Measurements from ENCODE around the gene MTREX.

MTREX gene

DNA sequence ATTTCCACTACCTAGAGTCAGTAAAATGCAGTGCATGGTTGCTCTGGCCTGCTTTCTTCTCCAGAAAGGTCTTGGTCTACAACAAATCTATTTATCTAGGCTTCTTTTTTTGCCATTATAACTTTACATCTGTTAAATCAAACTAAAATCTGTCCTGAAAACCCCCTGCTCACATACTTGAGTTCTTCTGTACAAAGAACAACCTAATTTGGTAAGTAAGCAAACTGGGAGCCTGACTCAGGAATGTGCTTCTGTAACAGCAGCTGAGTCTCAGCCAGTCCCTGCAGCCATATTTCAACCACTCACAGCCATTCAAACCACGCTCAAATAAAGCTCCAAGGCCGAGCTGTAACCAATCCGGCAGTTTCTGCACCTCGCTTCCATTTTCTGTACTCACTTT lies 131.2 kb downstream of the MTREX start:
- TF ChIP-seq SIN3A (IDR thresholded peaks at IDR 0.05; ENCODE audit: borderline replicate concordance, insufficient read depth, low read length) (no peak), FOXP2 (optimal IDR thresholded peaks at IDR 0.05; ENCODE audit: borderline replicate concordance, extremely low read depth, extremely low read length, insufficient read depth) (no peak), POLR2AphosphoS5 (IDR thresholded peaks at IDR 0.05; ENCODE audit: low read depth, low read length) (no peak), TAF1 (IDR thresholded peaks at IDR 0.05; ENCODE audit: borderline replicate concordance, insufficient read depth, low read length) (no peak)
- TF ChIP-seq, protein P1, sequence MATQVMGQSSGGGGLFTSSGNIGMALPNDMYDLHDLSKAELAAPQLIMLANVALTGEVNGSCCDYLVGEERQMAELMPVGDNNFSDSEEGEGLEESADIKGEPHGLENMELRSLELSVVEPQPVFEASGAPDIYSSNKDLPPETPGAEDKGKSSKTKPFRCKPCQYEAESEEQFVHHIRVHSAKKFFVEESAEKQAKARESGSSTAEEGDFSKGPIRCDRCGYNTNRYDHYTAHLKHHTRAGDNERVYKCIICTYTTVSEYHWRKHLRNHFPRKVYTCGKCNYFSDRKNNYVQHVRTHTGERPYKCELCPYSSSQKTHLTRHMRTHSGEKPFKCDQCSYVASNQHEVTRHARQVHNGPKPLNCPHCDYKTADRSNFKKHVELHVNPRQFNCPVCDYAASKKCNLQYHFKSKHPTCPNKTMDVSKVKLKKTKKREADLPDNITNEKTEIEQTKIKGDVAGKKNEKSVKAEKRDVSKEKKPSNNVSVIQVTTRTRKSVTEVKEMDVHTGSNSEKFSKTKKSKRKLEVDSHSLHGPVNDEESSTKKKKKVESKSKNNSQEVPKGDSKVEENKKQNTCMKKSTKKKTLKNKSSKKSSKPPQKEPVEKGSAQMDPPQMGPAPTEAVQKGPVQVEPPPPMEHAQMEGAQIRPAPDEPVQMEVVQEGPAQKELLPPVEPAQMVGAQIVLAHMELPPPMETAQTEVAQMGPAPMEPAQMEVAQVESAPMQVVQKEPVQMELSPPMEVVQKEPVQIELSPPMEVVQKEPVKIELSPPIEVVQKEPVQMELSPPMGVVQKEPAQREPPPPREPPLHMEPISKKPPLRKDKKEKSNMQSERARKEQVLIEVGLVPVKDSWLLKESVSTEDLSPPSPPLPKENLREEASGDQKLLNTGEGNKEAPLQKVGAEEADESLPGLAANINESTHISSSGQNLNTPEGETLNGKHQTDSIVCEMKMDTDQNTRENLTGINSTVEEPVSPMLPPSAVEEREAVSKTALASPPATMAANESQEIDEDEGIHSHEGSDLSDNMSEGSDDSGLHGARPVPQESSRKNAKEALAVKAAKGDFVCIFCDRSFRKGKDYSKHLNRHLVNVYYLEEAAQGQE (IDR thresholded peaks at IDR 0.05; ENCODE audit: insufficient read depth in 1 of 2, low read depth in 2 of 2, low read length in 2 of 2), result no peak

DNA sequence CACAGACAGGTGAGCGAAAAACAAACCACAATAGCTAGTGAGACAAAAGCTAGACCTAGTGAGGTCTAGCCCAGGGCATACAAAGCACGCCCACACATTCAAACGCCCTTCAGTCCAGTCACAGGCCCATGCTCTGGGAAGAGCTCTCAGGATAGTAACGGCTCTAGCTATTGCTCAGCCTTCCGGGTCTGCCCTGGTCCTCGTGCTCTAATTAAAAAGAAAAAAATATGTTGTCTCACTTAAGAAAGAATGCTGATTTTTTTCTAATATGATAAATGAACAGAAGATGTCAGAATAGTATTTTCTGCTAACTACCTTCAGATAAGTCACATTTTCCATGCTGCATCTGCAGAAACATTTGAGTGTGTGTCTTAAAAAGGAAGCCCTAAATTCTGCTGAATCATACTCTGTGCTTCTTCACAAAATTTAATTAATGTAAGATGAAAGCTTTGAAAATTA lies 132.4 kb downstream of the MTREX start:
- TF ChIP-seq POLR2AphosphoS5 (IDR thresholded peaks at IDR 0.05; ENCODE audit: low read depth, low read length) (no peak), SIN3A (IDR thresholded peaks at IDR 0.05; ENCODE audit: borderline replicate concordance, insufficient read depth, low read length) (no peak), FOXP2 (optimal IDR thresholded peaks at IDR 0.05; ENCODE audit: borderline replicate concordance, extremely low read depth, extremely low read length, insufficient read depth) (no peak), TAF1 (IDR thresholded peaks at IDR 0.05; ENCODE audit: borderline replicate concordance, insufficient read depth, low read length) (no peak)
- TF ChIP-seq, protein P1 (IDR thresholded peaks at IDR 0.05; ENCODE audit: insufficient read depth in 1 of 2, low read depth in 2 of 2, low read length in 2 of 2), result no peak

DNA sequence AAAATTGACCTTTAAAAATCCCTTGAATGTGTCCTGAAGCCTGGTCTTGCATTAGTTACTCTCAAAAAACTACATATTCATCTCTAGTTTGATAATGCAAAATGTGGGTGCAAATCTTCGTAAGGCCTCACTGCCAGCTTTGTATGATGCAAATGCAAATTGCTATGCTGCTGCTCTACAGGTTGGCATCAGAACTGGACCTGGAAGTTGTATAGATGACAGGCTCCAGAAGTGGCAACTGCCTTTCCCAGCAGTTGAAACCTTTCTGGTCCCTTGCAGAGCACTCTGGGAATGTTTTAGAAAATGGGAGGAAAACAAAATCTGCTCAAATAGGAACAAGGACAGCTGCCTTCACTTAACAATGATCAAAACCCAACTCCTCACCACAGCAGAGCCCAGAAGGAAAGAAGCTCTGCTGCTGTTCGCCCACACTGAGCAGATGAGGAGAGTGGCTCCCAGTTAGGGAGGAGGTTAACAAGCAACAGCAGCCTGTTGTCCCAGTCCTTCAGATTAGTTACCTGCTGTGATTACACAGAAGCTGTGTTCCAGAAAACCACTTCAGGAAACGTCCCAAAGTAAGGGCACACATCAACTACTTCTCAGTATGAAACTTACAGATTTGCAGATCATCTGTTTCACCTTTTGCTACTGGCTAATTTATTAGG lies 133.4 kb downstream of the MTREX start:
- TF ChIP-seq FOXP2 (optimal IDR thresholded peaks at IDR 0.05; ENCODE audit: borderline replicate concordance, extremely low read depth, extremely low read length, insufficient read depth), result no peak
- no peak for TF ChIP-seq SIN3A (IDR thresholded peaks at IDR 0.05; ENCODE audit: borderline replicate concordance, insufficient read depth, low read length)
- TF ChIP-seq, protein P1 (IDR thresholded peaks at IDR 0.05; ENCODE audit: insufficient read depth in 1 of 2, low read depth in 2 of 2, low read length in 2 of 2), result no peak
- no peak for TF ChIP-seq TAF1 (IDR thresholded peaks at IDR 0.05; ENCODE audit: borderline replicate concordance, insufficient read depth, low read length)
- no peak for TF ChIP-seq POLR2AphosphoS5 (IDR thresholded peaks at IDR 0.05; ENCODE audit: low read depth, low read length)

DNA sequence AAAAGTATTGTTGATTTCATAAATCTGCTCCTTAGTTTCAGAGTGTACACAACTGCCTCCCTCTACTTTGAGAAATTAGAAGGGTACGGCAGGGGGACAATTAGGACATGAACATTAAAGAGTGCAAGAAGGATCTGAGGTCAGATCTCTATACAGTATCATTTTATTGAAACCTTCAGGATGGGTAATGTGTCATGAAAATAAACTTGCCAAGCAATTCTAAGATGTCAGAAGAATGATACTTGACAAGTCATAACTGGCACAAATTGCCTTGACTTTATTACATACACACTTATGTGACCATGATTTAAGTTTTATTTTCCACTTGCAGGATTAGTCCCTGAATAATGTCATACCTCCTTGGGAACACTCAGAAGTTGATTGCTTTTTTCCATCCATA lies 134.2 kb downstream of the MTREX start:
- TF ChIP-seq SIN3A (IDR thresholded peaks at IDR 0.05; ENCODE audit: borderline replicate concordance, insufficient read depth, low read length), result no peak
- TF ChIP-seq TAF1 (IDR thresholded peaks at IDR 0.05; ENCODE audit: borderline replicate concordance, insufficient read depth, low read length), result no peak
- TF ChIP-seq, protein P1 (IDR thresholded peaks at IDR 0.05; ENCODE audit: insufficient read depth in 1 of 2, low read depth in 2 of 2, low read length in 2 of 2), result no peak
- no peak for TF ChIP-seq FOXP2 (optimal IDR thresholded peaks at IDR 0.05; ENCODE audit: borderline replicate concordance, extremely low read depth, extremely low read length, insufficient read depth)
- TF ChIP-seq POLR2AphosphoS5 (IDR thresholded peaks at IDR 0.05; ENCODE audit: low read depth, low read length), result no peak
